Lower lobe of right lung (tissue), 2 donors: Measurements from ENCODE around the gene GALNTL6. TPM values are rescaled to one million over a fixed set of nuclear protein-coding genes. Genes with fewer than 3 reads are reported as not detected.

Source experiments
- ATAC-seq, 2 donors: fragments of 200-7000 bp; cut with Tn5 transposase; one replicate each; pipeline ENCODE4 v1.9.1; 2020 to 2022; ENCODE audit warnings: mild to moderate bottlenecking in 2 of 2, moderate library complexity in 2 of 2
- DNase-seq: peaks from one replicate; pipeline ENCODE4 v3.0.0-alpha.2; 2020
- H3K27ac ChIP-seq: fragments of 200-600 bp; one replicate; pipeline ENCODE4 v1.8.0; 2022
- H3K27me3 ChIP-seq: fragments of 200-600 bp; one replicate; pipeline ENCODE4 v1.8.0; 2022; ENCODE audit warnings: low read depth
- H3K36me3 ChIP-seq: fragments of 200-600 bp; one replicate; pipeline ENCODE4 v1.8.0; 2022; ENCODE audit warnings: mild to moderate bottlenecking
- H3K4me1 ChIP-seq: fragments of 200-600 bp; one replicate; pipeline ENCODE4 v1.8.0; 2022
- H3K4me3 ChIP-seq: fragments of 200-600 bp; one replicate; pipeline ENCODE4 v1.8.0; 2022; ENCODE audit warnings: mild to moderate bottlenecking
- H3K9me3 ChIP-seq: fragments of 200-600 bp; one replicate; pipeline ENCODE4 v1.8.0; 2022
- CTCF ChIP-seq: fragments of 200-600 bp; IDR thresholded peaks from one replicate; pipeline ENCODE4 v1.8.0; 2022; ENCODE audit warnings: antibody characterized with exemption, mild to moderate bottlenecking
- intact Hi-C: fragments of 100-400 bp; cut with DNase I; formaldehyde crosslinking; loops from one replicate; pipeline ENCODE4 v1.11.0; 2022
- total RNA-seq: library from RNA; stranded (reverse); fragmentation: NEBNext Ultra II Directional; extraction: Animal tissue kit (Norgen Biotek cat#: 25700); gene quantifications from one replicate; pipeline ENCODE4 v1.2.1, GENCODE V29; 2021
- donor health status: DM: no; HTN: yes; CAD: no; lungs with severe emphysema.

Gene GALNTL6
- total RNA-seq, 1 donor from 2014 or later = not detected

DNA sequence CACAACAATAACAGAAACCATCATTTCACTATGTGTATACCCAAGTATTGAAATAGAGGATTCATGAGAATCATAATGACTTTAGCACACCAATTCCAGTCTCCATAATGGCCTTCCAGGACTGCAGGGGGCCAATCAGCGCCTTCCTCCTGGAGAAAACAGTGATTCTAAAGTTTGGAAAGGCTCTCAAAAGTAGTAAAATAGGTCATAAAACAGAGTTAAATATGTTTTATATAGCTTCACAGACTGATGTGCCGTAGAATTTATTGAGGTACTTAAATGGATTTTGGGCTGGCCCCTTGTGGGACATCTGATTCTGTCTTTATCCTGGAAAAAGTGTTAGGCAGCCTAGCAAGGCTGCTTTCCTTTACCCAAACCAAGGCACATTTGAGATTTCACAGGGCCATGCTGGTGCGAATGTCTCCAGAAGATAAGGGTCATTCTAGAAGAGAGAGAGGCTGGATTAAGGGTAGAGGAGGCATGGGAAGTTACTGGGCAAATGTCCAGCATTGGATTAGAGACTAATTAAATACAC lies 543.9 kb downstream of the GALNTL6 start:
- intact Hi-C loops = no loop called here

GRCh38 chr4:172362569-172362968 lies 549.4 kb downstream of the GALNTL6 start:
- ATAC-seq = no peak
- no peak for DNase-seq

More for the DNA sequence above, 543.9 kb downstream of the GALNTL6 start:
- ATAC-seq (no peak), DNase-seq (no peak)
- Histone ChIP-seq H3K27ac (no peak overlapping the region), H3K36me3 (no peaks in the 10 kb centered on the region), H3K27me3 (no peaks in the 10 kb centered on the region), H3K9me3 (no peaks in the 10 kb centered on the region), H3K4me3 (no peak overlapping the region), H3K4me1 (no peaks in the 10 kb centered on the region)
- TF ChIP-seq CTCF = no peak

GRCh38 chr4:172369471-172369959 lies 556.3 kb downstream of the GALNTL6 start:
- Histone ChIP-seq H3K36me3 (no peaks in the 10 kb centered on the region), H3K27ac (no peak overlapping the region), H3K27me3 (no peaks in the 10 kb centered on the region), H3K9me3 (no peaks in the 10 kb centered on the region), H3K4me1 (no peaks in the 10 kb centered on the region), H3K4me3 (no peak overlapping the region)
- ATAC-seq (peak in 1 of 2 donors; percentile 49), DNase-seq (no peak)
- intact Hi-C loops = no loop called here
- TF ChIP-seq CTCF = no peak

More at GRCh38 chr4:172362569-172362968, 549.4 kb downstream of the GALNTL6 start:
- Histone ChIP-seq H3K27ac (no peak overlapping the region), H3K36me3 (no peaks in the 10 kb centered on the region), H3K9me3 (no peaks in the 10 kb centered on the region), H3K4me3 (no peak overlapping the region), H3K27me3 (no peaks in the 10 kb centered on the region), H3K4me1 (no peaks in the 10 kb centered on the region)
- TF ChIP-seq CTCF = no peak
- intact Hi-C loops = no loop called here

DNA sequence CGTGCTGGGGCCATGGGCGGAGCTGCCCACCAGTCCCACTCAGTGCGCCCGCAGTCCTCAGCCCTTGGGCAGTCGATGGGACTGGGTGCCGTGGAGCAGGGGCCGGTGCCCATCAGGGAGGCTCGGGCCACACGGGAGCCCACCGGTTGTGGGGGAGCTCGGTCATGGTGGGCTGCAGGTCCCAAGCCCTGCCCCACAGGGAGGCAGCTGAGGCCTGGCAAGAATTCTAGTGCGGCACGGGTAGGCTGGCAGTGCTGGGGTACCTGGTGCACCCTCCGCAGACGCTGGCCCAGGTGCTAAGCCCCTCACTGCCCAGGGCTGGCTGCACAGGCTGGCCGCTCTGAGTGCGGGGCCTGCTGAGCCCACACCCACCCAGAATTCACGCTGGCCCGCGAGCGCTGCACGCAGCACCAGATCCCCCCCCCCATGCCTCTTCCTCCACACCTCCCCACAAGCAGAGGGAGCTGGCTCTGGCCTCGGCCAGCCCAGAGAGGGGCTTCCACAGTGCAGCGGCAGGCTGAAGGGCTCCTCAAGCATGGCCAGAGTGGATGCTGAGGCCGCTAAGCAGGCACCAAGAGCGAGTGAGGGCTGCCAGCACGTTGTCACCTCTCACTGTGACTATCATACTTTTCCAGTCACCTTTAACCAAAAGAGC lies 564.4 kb downstream of the GALNTL6 start:
- no peaks in the 10 kb centered on the region for H3K9me3 ChIP-seq
- intact Hi-C loops = no loop called here
- no peak overlapping the region for H3K4me3 ChIP-seq
- DNase-seq (no peak), ATAC-seq (peak in 1 of 2 donors; percentile 30)
- H3K27me3 ChIP-seq = no peaks in the 10 kb centered on the region
- no peaks in the 10 kb centered on the region for H3K36me3 ChIP-seq
- H3K27ac ChIP-seq = no peak overlapping the region
- no peak for TF ChIP-seq CTCF
- no peaks in the 10 kb centered on the region for H3K4me1 ChIP-seq

DNA sequence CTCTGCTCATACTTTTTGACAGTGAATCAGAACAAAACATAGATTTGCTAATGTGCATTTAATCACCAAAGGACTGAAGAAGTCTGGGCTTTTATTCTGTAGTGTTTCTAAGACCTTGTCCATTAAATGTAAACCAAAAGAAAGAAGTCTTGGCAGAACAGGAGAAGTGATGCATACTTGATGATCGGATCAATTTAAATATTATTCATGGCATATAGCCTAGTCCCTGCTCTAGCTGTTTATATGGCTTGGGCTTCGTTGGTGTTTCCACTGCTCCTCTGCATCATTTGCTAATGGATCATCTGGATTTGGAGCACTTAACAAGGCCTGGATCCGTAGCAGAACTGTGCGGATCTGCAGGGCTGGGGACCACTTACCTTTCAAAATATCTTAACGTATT lies 566.6 kb downstream of the GALNTL6 start:
- Histone ChIP-seq H3K4me3 (no peak overlapping the region), H3K27me3 (no peaks in the 10 kb centered on the region), H3K4me1 (no peaks in the 10 kb centered on the region), H3K9me3 (no peaks in the 10 kb centered on the region), H3K27ac (no peak overlapping the region), H3K36me3 (no peaks in the 10 kb centered on the region)
- intact Hi-C loops = no loop called here
- DNase-seq (no peak), ATAC-seq (no peak)
- no peak for TF ChIP-seq CTCF
